Mesenchymal stem cell (in vitro differentiated cells and primary cell): ENCODE measurements around the gene ABCD3.

Experiments
- DNase-seq: peaks from one replicate; pipeline ENCODE4 v3.0.0-alpha.2; 2013
- H2AFZ ChIP-seq: one replicate; pipeline ENCODE4 v1.6.1; 2013; ENCODE audit warnings: low read depth, mild to moderate bottlenecking, control low read depth, inconsistent platforms, low read length, moderate library complexity
- H2AK5ac ChIP-seq: 2 replicates; pipeline ENCODE4 v1.6.1; 2013; ENCODE audit warnings: low read length, moderate library complexity, mild to moderate bottlenecking, inconsistent platforms; ENCODE audit not compliant: severe bottlenecking
- H2BK120ac ChIP-seq: one replicate; pipeline ENCODE4 v1.6.1; 2013; ENCODE audit warnings: low read depth, mild to moderate bottlenecking, inconsistent platforms, low read length, moderate library complexity
- H2BK12ac ChIP-seq, 2 experiments: one replicate each; pipeline ENCODE4 v1.6.1; 2013; ENCODE audit warnings: inconsistent platforms in 2 of 2, low read length in 2 of 2, mild to moderate bottlenecking in 2 of 2, moderate library complexity in 2 of 2, control low read depth in 1 of 2
- H2BK15ac ChIP-seq: one replicate; pipeline ENCODE4 v1.6.1; 2013; ENCODE audit warnings: mild to moderate bottlenecking, low read depth, inconsistent platforms; ENCODE audit not compliant: poor library complexity, severe bottlenecking
- H2BK5ac ChIP-seq: 2 replicates; pipeline ENCODE4 v1.6.1; 2013; ENCODE audit warnings: low read depth, mild to moderate bottlenecking, low read length, control low read depth, inconsistent platforms; ENCODE audit not compliant: poor library complexity, severe bottlenecking
- H3K14ac ChIP-seq, 2 experiments: one replicate each; pipeline ENCODE4 v1.6.1; 2013; ENCODE audit warnings: inconsistent platforms in 2 of 2, low read length in 2 of 2, control low read depth in 1 of 2, mild to moderate bottlenecking in 1 of 2, moderate library complexity in 1 of 2
- H3K18ac ChIP-seq, 2 experiments: one replicate each; pipeline ENCODE4 v1.6.1; 2013; ENCODE audit warnings: inconsistent platforms in 2 of 2, low read length in 2 of 2, control low read depth in 1 of 2, low read depth in 1 of 2, mild to moderate bottlenecking in 1 of 2
- H3K23ac ChIP-seq, 2 experiments: one replicate each; pipeline ENCODE4 v1.6.1; 2013; ENCODE audit warnings: inconsistent platforms in 2 of 2, low read length in 2 of 2, mild to moderate bottlenecking in 2 of 2, moderate library complexity in 2 of 2, control low read depth in 1 of 2
- H3K27ac ChIP-seq: 2 replicates; pipeline ENCODE4 v1.5.1; 2013; ENCODE audit warnings: mild to moderate bottlenecking, moderate library complexity, low read length, control low read depth, inconsistent platforms; ENCODE audit not compliant: poor library complexity, severe bottlenecking
- H3K27me3 ChIP-seq, 2 experiments: 2 replicates each; pipeline versions ENCODE4 v1.6.1 to v1.7.0; 2013; ENCODE audit warnings: low read length in 2 of 2, mild to moderate bottlenecking in 2 of 2, moderate library complexity in 2 of 2, control low read depth in 1 of 2, inconsistent platforms in 1 of 2; ENCODE audit not compliant: control insufficient read depth in 1 of 2, insufficient read depth in 1 of 2
- H3K36me3 ChIP-seq, 2 experiments: 2 replicates each; pipeline versions ENCODE4 v1.6.1 to v1.7.0; 2013; ENCODE audit warnings: low read length in 2 of 2, control low read depth in 1 of 2, inconsistent platforms in 1 of 2, low read depth in 1 of 2, mild to moderate bottlenecking in 1 of 2; ENCODE audit not compliant: insufficient read depth in 2 of 2, control insufficient read depth in 1 of 2
- H3K4ac ChIP-seq, 2 experiments: one replicate each; pipeline ENCODE4 v1.6.1; 2013; ENCODE audit warnings: inconsistent platforms in 2 of 2, low read length in 2 of 2, mild to moderate bottlenecking in 2 of 2, moderate library complexity in 2 of 2, control low read depth in 1 of 2, low read depth in 1 of 2
- H3K4me1 ChIP-seq: 2 replicates; pipeline ENCODE4 v1.6.1; 2013; ENCODE audit warnings: low read depth, low read length, control low read depth; ENCODE audit not compliant: control insufficient read depth, insufficient read depth
- H3K4me2 ChIP-seq: 2 replicates; pipeline ENCODE4 v1.6.1; 2013; ENCODE audit warnings: low read length, mild to moderate bottlenecking, inconsistent platforms; ENCODE audit not compliant: poor library complexity, severe bottlenecking
- H3K4me3 ChIP-seq, 2 experiments: 2 replicates each; pipeline versions ENCODE4 v1.5.1 to v1.7.0; 2013; ENCODE audit warnings: low read length in 2 of 2, mild to moderate bottlenecking in 2 of 2, control low read depth in 1 of 2, low read depth in 1 of 2; ENCODE audit not compliant: insufficient read depth in 1 of 2
- H3K79me1 ChIP-seq: replicated peaks from 2 replicates; pipeline ENCODE4 v1.6.1; 2013; ENCODE audit warnings: mild to moderate bottlenecking, control low read depth, low read length, inconsistent platforms; ENCODE audit not compliant: poor library complexity, severe bottlenecking
- H3K9ac ChIP-seq: 2 replicates; pipeline ENCODE4 v1.7.0; 2013; ENCODE audit warnings: mild to moderate bottlenecking, low read length, moderate library complexity
- H3K9me3 ChIP-seq: 2 replicates; pipeline ENCODE4 v1.7.0; 2013; ENCODE audit warnings: mild to moderate bottlenecking, low read length; ENCODE audit not compliant: control insufficient read depth
- H4K8ac ChIP-seq: one replicate; pipeline ENCODE4 v1.6.1; 2013; ENCODE audit warnings: inconsistent platforms, mild to moderate bottlenecking, low read length, moderate library complexity
- H4K91ac ChIP-seq: one replicate; pipeline ENCODE4 v1.6.1; 2013; ENCODE audit warnings: mild to moderate bottlenecking, low read length, inconsistent platforms
- WGBS: methylation state at CpG from one replicate; pipeline ENCODE4 v1.1.7; 2013; ENCODE audit warnings: mixed read lengths; 5-methylcytosine and 5-hydroxymethylcytosine counted together

ABCD3 gene

DNA sequence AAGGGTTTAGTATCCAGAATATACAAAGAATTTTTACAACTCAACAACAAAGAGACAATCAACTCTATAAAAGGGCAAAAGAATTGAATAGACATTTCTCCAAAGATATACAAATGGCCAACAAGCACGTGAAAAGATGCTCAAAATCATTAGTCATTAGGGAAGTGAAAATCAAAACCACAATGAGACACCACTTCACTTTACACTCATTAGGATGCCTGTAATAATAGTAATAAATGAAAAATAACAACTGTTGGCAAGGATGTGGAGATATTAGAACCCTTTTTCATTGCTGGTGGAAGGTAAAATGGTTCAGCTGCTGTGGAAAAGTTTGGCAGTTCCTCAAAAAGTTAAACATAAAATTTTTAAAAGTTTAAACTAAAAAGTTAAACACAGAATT is 7.0 kb upstream of the ABCD3 start:
- Histone ChIP-seq H3K4me1 (no peaks in the 10 kb centered on the region), H3K18ac (no peak overlapping the region), H3K27me3 (no peaks in the 10 kb centered on the region), H4K91ac (no peak overlapping the region), H4K8ac (no peak overlapping the region), H3K36me3 (no peaks in the 10 kb centered on the region), H3K4me3 (no peak overlapping the region), H2BK15ac (no peak overlapping the region), H2BK12ac (no peak overlapping the region), H3K4me2 (no peak overlapping the region), H3K27ac (no peak overlapping the region), H3K4ac (no peak overlapping the region), H2AFZ (no peak overlapping the region), H2AK5ac (no peak overlapping the region), H3K14ac (no peak overlapping the region), H3K9ac (no peak overlapping the region), H2BK120ac (no peak overlapping the region), H3K79me1 (no peaks in the 10 kb centered on the region), H3K23ac (no peak overlapping the region), H2BK5ac (no peak overlapping the region), H3K9me3 (no peaks in the 10 kb centered on the region)
- no CpG with 5 or more reads among the region's 1 CpG for WGBS
- no peak for DNase-seq

GRCh38 chr1:94413311-94413710 is 4.9 kb upstream of the ABCD3 start:
- Histone ChIP-seq H3K27me3 (no peaks in the 10 kb centered on the region), H2BK12ac (no peak overlapping the region), H2BK120ac (no peak overlapping the region), H3K79me1 (no peaks in the 10 kb centered on the region), H3K4me1 (no peaks in the 10 kb centered on the region), H4K91ac (no peak overlapping the region), H3K4me3 (no peak overlapping the region), H3K14ac (no peak overlapping the region), H4K8ac (no peak overlapping the region), H3K9ac (no peak overlapping the region), H2BK5ac (no peak overlapping the region), H3K23ac (no peak overlapping the region), H3K36me3 (no peaks in the 10 kb centered on the region), H3K4ac (no peak overlapping the region), H3K4me2 (no peak overlapping the region), H2BK15ac (no peak overlapping the region), H2AFZ (no peak overlapping the region), H3K18ac (no peak overlapping the region), H3K27ac (no peak overlapping the region), H3K9me3 (no peaks in the 10 kb centered on the region), H2AK5ac (no peak overlapping the region)
- DNase-seq, result no peak
- WGBS, result 100% methylated on average over 1 of the region's 2 CpGs

- Histone ChIP-seq H4K91ac (no peak overlapping the region), H3K4me1 (peaks cover 2% of the 10 kb centered on the region), H2BK5ac (no peak overlapping the region), H3K4me3 (peak overlapping the region in 1 of 2 experiments; percentile 90), H3K36me3 (no peaks in the 10 kb centered on the region), H3K4me2 (peak overlapping the region; percentile 44), H2BK15ac (no peak overlapping the region), H3K23ac (no peak overlapping the region), H3K27me3 (no peaks in the 10 kb centered on the region), H4K8ac (no peak overlapping the region), H3K27ac (peak overlapping the region; percentile 91), H2AK5ac (no peak overlapping the region), H3K9me3 (no peaks in the 10 kb centered on the region), H3K79me1 (peaks cover under 1% of the 10 kb centered on the region), H3K9ac (peak overlapping the region; percentile 96), H2BK120ac (no peak overlapping the region), H2BK12ac (no peak overlapping the region), H3K14ac (no peak overlapping the region), H2AFZ (no peak overlapping the region), H3K18ac (peak overlapping the region in 1 of 2 experiments; percentile 79), H3K4ac (no peak overlapping the region)
- DNase-seq, result peak; percentile 70
- WGBS, result 83% methylated on average over 8 of the region's 15 CpGs
Observed at GRCh38 chr1:94416901-94417727, 1.1 kb upstream of the ABCD3 start.

GRCh38 chr1:94417728-94417977 is 536 bp upstream of the ABCD3 start:
- Histone ChIP-seq H3K27me3 (no peaks in the 10 kb centered on the region), H4K91ac (peak overlapping the region; percentile 63), H2AFZ (peak overlapping the region; percentile 54), H2BK120ac (no peak overlapping the region), H3K23ac (no peak overlapping the region), H3K4ac (peak overlapping the region in 1 of 2 experiments; percentile 60), H3K27ac (peak overlapping the region; percentile 91), H3K18ac (peak overlapping the region; percentile 67 to 79), H3K36me3 (no peaks in the 10 kb centered on the region), H2AK5ac (no peak overlapping the region), H2BK12ac (no peak overlapping the region), H3K14ac (no peak overlapping the region), H3K4me2 (peak overlapping the region; percentile 44), H4K8ac (peak overlapping the region; percentile 87), H2BK15ac (no peak overlapping the region), H3K4me3 (peak overlapping the region; percentile 59 to 90), H3K79me1 (peaks cover 4% of the 10 kb centered on the region), H3K9ac (peak overlapping the region; percentile 96), H3K9me3 (no peaks in the 10 kb centered on the region), H2BK5ac (peak overlapping the region; percentile 1), H3K4me1 (peaks cover 4% of the 10 kb centered on the region)
- DNase-seq, result no peak
- WGBS, result 9% methylated on average over 9 of the region's 9 CpGs
